GM19463 (cell line): Measurements from ENCODE around the gene NPR1.
"Not testable (repeated sequence)": the region's sequence is repeated elsewhere in the genome, so short reads cannot be mapped to it uniquely, and the experiment has no call there.

Source experiments
- ATAC-seq: cut with Tn5 transposase; IDR thresholded peaks from one replicate; pipeline ENCODE4 v1.9.1; 2021; ENCODE audit warnings: mild to moderate bottlenecking, moderate library complexity; ENCODE audit not compliant: unreplicated experiment

The NPR1 gene

GRCh38 chr1:153679337-153680119, 1.0 kb downstream of the NPR1 start:
- ATAC-seq: no peak

- ATAC-seq: no peak
Observed at GRCh38 chr1:153680120-153680403, 1.6 kb downstream of the NPR1 start.

DNA sequence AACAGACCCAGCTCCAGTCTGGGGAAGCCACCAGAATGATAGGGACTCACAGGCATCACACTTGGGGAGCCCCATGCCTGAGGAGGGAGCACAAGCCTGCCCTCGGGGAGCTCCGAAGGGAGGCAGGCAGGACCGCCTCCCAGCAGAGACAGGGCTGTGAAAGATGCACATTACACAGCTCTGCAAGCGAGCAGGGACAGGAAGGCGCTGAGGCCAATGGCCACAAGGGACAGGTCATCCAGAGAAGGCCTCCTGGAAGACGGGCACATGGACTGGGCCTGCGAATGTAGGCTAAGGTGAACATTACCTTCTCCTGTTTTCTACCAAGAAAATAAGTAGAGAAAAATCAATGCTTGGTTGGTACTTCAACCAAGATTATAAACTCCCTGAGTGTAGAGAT, 4.2 kb downstream of the NPR1 start:
- ATAC-seq: no peak

- no peak for ATAC-seq
Observed at GRCh38 chr1:153683854-153684253, 5.4 kb downstream of the NPR1 start.

GRCh38 chr1:153684892-153685291, 6.4 kb downstream of the NPR1 start:
- no peak for ATAC-seq

GRCh38 chr1:153685544-153686340, 7.3 kb downstream of the NPR1 start:
- no peak for ATAC-seq

DNA sequence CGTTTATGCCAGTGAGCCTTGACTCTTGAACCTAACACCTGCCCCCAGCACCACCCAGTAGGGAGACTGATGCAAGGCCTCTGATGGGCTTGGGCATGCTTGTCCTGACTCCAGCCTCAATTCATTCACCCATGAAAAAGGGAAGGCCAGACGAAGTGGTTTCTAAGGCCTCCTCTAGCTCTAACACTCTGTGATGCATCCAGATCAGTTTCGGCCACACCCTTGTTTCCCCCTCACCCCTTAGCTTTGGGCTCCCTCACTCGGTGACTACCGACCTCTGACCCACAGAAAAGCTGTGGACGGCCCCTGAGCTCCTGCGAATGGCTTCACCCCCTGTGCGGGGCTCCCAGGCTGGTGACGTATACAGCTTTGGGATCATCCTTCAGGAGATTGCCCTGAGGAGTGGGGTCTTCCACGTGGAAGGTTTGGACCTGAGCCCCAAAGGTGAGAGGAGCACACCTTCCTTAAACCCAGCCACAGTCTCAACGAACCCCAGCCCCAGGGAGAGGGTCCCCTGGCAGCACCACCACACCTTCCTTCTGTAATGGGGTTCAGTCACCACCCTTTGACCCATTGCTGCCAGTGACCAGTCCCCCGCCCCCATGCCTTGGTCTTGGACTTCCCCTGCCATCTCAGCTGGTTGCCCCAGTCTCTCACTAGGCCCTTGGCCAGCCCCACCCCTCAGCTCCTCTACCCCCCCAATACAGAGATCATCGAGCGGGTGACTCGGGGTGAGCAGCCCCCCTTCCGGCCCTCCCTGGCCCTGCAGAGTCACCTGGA, 9.0 kb downstream of the NPR1 start:
- ATAC-seq: no peak

GRCh38 chr1:153688276-153688675, 9.8 kb downstream of the NPR1 start:
- no peak for ATAC-seq

DNA sequence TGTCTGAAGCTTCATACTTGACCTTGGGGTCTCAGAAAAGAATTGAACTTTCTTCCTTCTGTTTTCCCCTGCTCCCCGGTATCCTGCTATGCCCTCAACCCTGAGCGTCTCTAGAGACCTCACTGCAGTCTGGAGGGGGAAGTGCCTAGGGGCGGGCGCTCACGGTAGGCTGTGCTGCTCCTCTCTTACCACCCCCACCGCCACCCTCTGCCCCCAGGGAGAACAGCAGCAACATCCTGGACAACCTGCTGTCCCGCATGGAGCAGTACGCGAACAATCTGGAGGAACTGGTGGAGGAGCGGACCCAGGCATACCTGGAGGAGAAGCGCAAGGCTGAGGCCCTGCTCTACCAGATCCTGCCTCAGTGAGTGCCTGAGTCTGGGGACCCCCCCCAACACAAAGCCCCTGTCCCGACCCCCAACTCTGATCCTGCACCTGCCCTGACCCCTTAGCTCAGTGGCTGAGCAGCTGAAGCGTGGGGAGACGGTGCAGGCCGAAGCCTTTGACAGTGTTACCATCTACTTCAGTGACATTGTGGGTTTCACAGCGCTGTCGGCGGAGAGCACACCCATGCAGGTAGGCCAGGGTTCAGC, 10.3 kb downstream of the NPR1 start:
- no peak for ATAC-seq

GRCh38 chr1:153693466-153693865, 15.0 kb downstream of the NPR1 start:
- ATAC-seq: no peak

DNA sequence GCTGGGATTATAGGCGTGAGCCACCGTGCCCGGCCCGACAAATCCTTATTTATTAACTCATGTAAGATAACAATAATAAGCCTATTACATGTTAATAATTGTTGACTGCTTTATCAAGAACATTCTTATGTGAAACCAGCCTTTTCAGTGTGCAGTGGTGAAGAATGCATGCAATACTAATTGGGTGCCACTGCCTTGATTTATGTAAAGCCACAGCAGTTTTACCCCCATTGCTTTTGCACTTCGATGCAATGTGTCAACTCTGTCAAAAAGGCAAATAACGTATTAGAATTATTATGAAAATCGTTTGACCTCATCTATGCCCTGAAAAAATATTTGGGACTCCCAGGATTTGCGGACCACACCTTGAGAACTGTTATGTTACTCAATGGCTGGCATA, 18.3 kb downstream of the NPR1 start:
- no peak for ATAC-seq

GRCh38 chr1:153697191-153698019, 18.9 kb downstream of the NPR1 start:
- no peak for ATAC-seq

GRCh38 chr1:153698020-153698922, 19.8 kb downstream of the NPR1 start:
- ATAC-seq: no peak

DNA sequence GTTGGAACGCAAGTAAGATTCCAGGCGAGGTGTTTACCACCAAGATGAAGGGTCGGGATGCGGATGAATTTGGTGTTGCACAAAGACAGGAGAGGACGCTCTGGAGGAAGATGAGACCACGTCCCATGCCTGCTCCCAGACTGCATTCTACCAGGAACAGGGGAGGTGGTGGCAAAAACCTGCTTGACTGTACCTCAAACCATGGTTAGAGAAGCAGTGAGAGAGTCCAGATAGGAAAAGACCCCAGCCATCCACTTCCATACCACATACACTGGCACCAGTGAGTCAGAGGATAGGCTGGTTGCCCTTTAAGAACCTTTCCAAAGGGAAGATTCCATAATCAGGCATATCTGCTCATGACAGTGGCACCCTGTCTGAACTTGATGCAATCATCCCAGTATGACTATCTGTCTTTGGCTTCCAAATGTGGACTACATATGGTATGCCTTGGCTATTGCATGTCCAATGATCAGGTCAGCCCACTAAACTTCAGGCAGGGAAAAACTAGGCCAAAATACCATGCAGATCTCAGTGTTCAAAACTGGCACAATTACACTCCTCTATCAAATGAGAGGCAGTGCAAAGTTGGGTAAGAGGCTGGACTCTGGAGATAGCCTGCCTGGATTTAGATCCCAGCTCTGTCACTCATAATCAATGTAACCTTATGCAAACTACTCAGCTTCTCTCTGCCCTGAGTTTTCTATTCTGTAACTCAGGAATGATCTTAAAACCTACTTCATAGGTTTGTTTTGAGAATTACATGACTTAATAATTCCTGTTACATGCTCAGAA, 20.6 kb downstream of the NPR1 start:
- no peak for ATAC-seq

DNA sequence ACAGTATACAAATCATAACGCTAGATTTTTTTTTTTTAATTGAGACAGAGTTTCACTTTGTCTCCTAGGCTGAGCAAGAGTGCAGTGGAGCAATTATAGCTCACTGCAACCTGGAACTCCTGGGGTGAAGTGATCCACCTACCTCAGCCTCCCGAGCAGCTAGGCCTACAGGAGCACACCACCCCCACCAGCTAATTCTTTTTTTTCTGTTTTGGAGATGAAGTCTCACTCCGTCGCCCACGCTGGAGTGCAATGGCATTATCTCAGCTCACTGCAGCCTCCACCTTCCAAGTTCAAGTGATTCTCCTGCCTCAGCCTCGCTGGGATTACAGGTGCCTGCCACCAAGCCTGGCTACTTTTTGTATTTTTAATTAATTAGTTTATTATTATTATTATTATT, 21.3 kb downstream of the NPR1 start:
- ATAC-seq: no peak

DNA sequence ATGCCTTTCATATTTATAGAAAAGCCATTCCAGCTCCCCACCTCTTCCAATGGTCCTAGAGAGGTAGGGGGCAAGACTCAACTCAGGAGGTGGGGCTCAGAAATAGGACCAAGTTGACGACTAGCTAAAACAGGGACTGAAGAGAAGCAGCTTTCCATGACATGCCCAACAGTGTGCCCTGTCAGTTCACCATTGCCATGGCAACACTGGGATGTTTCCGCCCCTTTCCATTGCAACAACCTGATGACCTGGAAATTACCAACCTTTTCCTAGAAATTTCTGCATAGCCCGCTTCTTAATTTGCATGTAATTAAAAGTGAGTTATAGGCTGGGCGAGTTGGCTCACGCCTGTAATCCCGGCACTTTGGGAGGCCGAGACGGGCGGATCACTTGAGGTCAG, 27.0 kb downstream of the NPR1 start:
- ATAC-seq: no peak

DNA sequence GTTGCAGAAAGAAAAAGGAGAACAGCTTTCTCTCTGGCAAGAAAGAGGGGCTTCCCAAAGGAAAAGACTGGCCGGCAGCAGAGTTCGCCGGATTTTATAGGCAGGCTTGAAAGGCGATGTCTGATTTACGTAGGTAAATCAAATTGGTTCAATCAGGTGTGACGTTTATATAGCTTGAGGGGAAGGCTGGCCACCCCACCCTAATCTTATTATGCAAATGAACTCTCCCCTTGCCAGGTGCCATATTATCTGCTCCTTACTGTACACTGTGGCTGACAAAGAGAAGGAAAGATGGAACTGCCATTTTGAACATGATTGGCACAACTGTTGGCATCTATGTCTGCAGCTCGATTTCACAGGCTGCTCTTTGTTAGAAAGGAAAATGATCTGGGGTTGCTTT, 32.5 kb downstream of the NPR1 start:
- no peak for ATAC-seq

DNA sequence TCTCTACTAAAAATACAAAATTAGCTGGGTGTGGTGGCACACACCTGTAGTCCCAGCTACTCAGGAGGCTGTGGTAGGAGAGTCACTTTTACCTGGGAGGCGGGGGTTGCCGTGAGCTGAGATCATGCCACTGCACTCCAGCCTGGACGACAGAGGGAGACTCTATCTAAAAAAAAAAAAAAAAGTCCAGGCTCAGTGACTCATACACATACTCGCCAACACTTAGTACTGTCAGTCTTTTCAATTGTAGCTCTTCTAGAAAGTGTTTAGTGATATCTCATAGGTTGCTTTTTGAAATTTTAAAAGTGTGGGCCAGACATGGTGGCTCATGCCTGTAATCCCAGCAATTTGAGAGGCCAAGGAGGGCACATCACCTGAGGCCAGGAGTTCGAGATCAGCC, 37.7 kb downstream of the NPR1 start:
- not testable (repeated sequence) for ATAC-seq

DNA sequence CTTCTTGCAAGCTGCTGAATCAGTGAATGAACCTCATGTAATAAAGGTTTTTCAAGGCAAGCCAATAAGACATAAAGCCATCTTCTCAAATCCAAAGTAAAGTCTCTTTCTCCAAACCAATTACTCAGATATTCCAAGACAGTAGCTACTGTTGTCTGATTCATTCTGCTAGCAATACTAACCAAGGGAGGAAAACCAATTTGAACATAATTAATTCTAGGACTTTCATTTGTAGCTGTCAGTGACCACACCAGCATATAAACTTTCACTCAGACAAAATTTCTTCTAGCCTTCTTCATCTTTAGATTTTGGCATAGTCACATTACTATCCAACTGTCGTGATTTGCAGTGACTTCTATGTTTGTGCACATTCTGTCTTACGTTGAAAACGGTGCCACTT, 38.8 kb downstream of the NPR1 start:
- ATAC-seq: no peak
